ENCODE data around the gene EIF4E2.

The EIF4E2 gene

DNA sequence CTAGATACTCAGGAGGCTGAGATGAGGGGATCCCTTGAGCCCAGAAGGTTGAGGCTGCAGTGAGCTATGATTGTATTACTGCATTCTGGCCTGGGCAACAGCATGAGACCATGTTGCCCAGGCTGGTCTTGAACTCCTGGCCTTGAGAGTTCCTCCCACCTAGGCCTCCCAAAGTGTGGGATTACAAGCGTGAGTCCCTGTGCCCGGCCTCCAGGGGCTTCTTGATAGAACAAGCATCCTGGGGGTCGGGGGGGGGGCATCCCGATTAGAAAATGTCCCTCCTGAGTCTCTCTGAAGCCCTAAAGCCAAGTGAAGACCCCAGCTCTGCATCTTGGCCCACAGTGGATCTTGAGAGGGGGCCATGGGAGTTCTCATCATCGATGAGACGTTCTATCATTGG, 60.6 kb downstream of the EIF4E2 start:
- no peak overlapping the region for H3K4me3 ChIP-seq (ENCODE audit: low read depth, low read length)
- no peaks in the 10 kb centered on the region for H3K27me3 ChIP-seq (ENCODE audit: insufficient read depth, low read length)
- H3K4ac ChIP-seq (ENCODE audit: low read depth, low read length), result no peak overlapping the region
- peaks cover 3 to 6% of the 10 kb centered on the region in 2 experiments for H3K4me1 ChIP-seq (ENCODE audit: control insufficient read depth in 1 of 2, insufficient read depth in 2 of 2, low read length in 2 of 2)
- no peaks in the 10 kb centered on the region for H3K79me1 ChIP-seq (ENCODE audit: low read length)
- no peak overlapping the region for H3K18ac ChIP-seq (ENCODE audit: low read length)
- H3K9ac ChIP-seq (ENCODE audit: low read length), result no peak overlapping the region
- no peak overlapping the region for H4K12ac ChIP-seq (ENCODE audit: low read depth, low read length)
- H3K79me2 ChIP-seq (ENCODE audit: control insufficient read depth, insufficient read depth, low read length, poor library complexity), result no peaks in the 10 kb centered on the region
- no peak overlapping the region for H2AFZ ChIP-seq (ENCODE audit: insufficient read depth, low read length, poor library complexity)
- DNase-seq, result no peak
- no peaks in the 10 kb centered on the region for H3K9me3 ChIP-seq (ENCODE audit: insufficient read depth, low read depth, low read length)
- H3K4me2 ChIP-seq (ENCODE audit: low read length), result no peak overlapping the region
- no peak overlapping the region for H3K27ac ChIP-seq (ENCODE audit: low read depth, low read length)
- no peak overlapping the region for H2BK12ac ChIP-seq (ENCODE audit: low read length)
- H2BK120ac ChIP-seq (ENCODE audit: insufficient read depth, low read length, poor library complexity), result no peak overlapping the region
- no peaks in the 10 kb centered on the region for H3K36me3 ChIP-seq (ENCODE audit: control insufficient read depth in 1 of 2, insufficient read depth in 2 of 2, low read length in 2 of 2)
- no peak overlapping the region for H4K91ac ChIP-seq (ENCODE audit: low read depth, low read length)
- H4K8ac ChIP-seq (ENCODE audit: low read depth, low read length), result no peak overlapping the region
- H3K14ac ChIP-seq (ENCODE audit: low read length), result no peak overlapping the region
- no peak overlapping the region for H2BK5ac ChIP-seq (ENCODE audit: low read depth, low read length, poor library complexity)
- no peak overlapping the region for H3K23ac ChIP-seq (ENCODE audit: low read length)
- H2AK5ac ChIP-seq (ENCODE audit: low read length), result no peak overlapping the region
- no CpG with 5 or more reads among the region's 6 CpGs for WGBS (ENCODE audit: extremely low coverage, insufficient coverage, insufficient read length)

DNA sequence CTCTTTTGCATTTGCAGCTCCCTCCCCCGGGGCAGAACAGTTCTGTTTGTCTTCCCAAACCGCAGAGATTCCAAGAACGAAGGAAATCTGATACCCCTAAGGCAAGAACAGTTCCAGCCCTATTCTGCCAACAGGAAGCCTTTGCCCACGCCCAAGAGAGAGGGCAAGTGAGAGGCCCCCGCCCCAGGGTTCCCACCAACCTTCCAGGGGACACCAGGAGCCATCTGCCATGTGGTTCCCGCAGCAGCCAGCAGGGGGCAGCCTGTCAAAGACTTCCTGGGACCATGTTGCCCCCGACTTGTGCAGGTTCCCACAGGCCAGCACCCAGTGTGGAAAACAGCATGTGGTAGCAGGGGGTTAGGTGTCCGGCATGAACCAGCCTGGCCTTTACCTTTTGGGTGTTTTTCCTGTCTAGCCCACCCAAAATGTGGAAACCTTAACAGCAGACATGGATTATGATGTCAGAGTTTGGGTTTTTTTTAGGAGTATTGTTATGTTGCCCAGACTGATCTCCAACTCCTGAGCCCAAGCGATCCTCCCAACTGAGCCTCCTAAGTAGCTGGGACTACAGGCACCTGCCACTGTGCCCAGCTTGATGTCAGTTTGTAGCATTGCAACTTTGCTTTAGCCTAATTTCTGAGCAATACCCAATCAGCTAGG, 61.2 kb downstream of the EIF4E2 start:
- Histone ChIP-seq H3K4me2 (ENCODE audit: low read length) (no peak overlapping the region), H3K23ac (ENCODE audit: low read length) (no peak overlapping the region), H4K12ac (ENCODE audit: low read depth, low read length) (no peak overlapping the region), H3K9ac (ENCODE audit: low read length) (no peak overlapping the region), H3K4ac (ENCODE audit: low read depth, low read length) (no peak overlapping the region), H3K27me3 (ENCODE audit: insufficient read depth, low read length) (no peaks in the 10 kb centered on the region), H4K8ac (ENCODE audit: low read depth, low read length) (no peak overlapping the region), H2BK120ac (ENCODE audit: insufficient read depth, low read length, poor library complexity) (no peak overlapping the region), H4K91ac (ENCODE audit: low read depth, low read length) (no peak overlapping the region), H3K14ac (ENCODE audit: low read length) (no peak overlapping the region), H2AFZ (ENCODE audit: insufficient read depth, low read length, poor library complexity) (no peak overlapping the region), H3K4me3 (ENCODE audit: low read depth, low read length) (no peak overlapping the region), H2BK12ac (ENCODE audit: low read length) (no peak overlapping the region), H2AK5ac (ENCODE audit: low read length) (no peak overlapping the region), H3K79me2 (ENCODE audit: control insufficient read depth, insufficient read depth, low read length, poor library complexity) (no peaks in the 10 kb centered on the region), H2BK5ac (ENCODE audit: low read depth, low read length, poor library complexity) (no peak overlapping the region), H3K36me3 (ENCODE audit: control insufficient read depth in 1 of 2, insufficient read depth in 2 of 2, low read length in 2 of 2) (no peaks in the 10 kb centered on the region), H3K27ac (ENCODE audit: low read depth, low read length) (no peak overlapping the region), H3K9me3 (ENCODE audit: insufficient read depth, low read depth, low read length) (no peaks in the 10 kb centered on the region), H3K4me1 (ENCODE audit: control insufficient read depth in 1 of 2, insufficient read depth in 2 of 2, low read length in 2 of 2) (peaks cover 3 to 4% of the 10 kb centered on the region in 2 experiments), H3K18ac (ENCODE audit: low read length) (no peak overlapping the region), H3K79me1 (ENCODE audit: low read length) (no peaks in the 10 kb centered on the region)
- peak; percentile 69 to 79 for DNase-seq
- no CpG with 5 or more reads among the region's 9 CpGs for WGBS (ENCODE audit: extremely low coverage, insufficient coverage, insufficient read length)

DNA sequence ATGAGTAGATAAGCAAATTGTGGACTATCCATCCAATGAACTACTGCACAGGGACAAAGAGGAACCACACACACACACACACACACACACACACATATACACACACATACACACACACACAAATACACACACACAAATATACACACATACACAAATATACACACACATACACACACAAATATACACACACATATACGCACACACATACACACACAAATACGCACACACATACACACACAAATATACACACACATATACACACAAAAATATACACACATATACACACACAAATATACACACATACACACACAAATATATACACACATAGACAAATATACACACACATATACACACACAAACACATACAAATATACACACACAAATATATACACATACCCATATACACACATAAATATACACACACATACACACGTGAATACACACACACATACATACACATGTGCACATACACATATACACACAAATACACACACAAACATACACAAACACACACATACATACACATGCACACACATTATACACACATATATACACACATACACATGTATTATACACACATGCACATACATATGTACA, 63.1 kb downstream of the EIF4E2 start:
- H3K27me3 ChIP-seq (ENCODE audit: insufficient read depth, low read length), result no peaks in the 10 kb centered on the region
- H3K79me2 ChIP-seq (ENCODE audit: control insufficient read depth, insufficient read depth, low read length, poor library complexity), result no peaks in the 10 kb centered on the region
- H3K4me2 ChIP-seq (ENCODE audit: low read length), result no peak overlapping the region
- no peak overlapping the region for H2AK5ac ChIP-seq (ENCODE audit: low read length)
- H3K4ac ChIP-seq (ENCODE audit: low read depth, low read length), result no peak overlapping the region
- no peaks in the 10 kb centered on the region for H3K36me3 ChIP-seq (ENCODE audit: control insufficient read depth in 1 of 2, insufficient read depth in 2 of 2, low read length in 2 of 2)
- H2AFZ ChIP-seq (ENCODE audit: insufficient read depth, low read length, poor library complexity), result no peak overlapping the region
- no peak overlapping the region for H4K8ac ChIP-seq (ENCODE audit: low read depth, low read length)
- H3K79me1 ChIP-seq (ENCODE audit: low read length), result no peaks in the 10 kb centered on the region
- no peak overlapping the region for H3K14ac ChIP-seq (ENCODE audit: low read length)
- no peak overlapping the region for H2BK12ac ChIP-seq (ENCODE audit: low read length)
- no peak overlapping the region for H4K91ac ChIP-seq (ENCODE audit: low read depth, low read length)
- H3K4me1 ChIP-seq (ENCODE audit: control insufficient read depth in 1 of 2, insufficient read depth in 2 of 2, low read length in 2 of 2), result peaks cover 3 to 4% of the 10 kb centered on the region in 2 experiments
- H2BK120ac ChIP-seq (ENCODE audit: insufficient read depth, low read length, poor library complexity), result no peak overlapping the region
- DNase-seq, result no peak
- no peak overlapping the region for H3K4me3 ChIP-seq (ENCODE audit: low read depth, low read length)
- no peak overlapping the region for H4K12ac ChIP-seq (ENCODE audit: low read depth, low read length)
- H3K23ac ChIP-seq (ENCODE audit: low read length), result no peak overlapping the region
- H2BK5ac ChIP-seq (ENCODE audit: low read depth, low read length, poor library complexity), result no peak overlapping the region
- no peak overlapping the region for H3K18ac ChIP-seq (ENCODE audit: low read length)
- H3K27ac ChIP-seq (ENCODE audit: low read depth, low read length), result no peak overlapping the region
- 81% methylated on average over 3 of the region's 3 CpGs for WGBS (ENCODE audit: extremely low coverage, insufficient coverage, insufficient read length)
- no peaks in the 10 kb centered on the region for H3K9me3 ChIP-seq (ENCODE audit: insufficient read depth, low read depth, low read length)
- no peak overlapping the region for H3K9ac ChIP-seq (ENCODE audit: low read length)

DNA sequence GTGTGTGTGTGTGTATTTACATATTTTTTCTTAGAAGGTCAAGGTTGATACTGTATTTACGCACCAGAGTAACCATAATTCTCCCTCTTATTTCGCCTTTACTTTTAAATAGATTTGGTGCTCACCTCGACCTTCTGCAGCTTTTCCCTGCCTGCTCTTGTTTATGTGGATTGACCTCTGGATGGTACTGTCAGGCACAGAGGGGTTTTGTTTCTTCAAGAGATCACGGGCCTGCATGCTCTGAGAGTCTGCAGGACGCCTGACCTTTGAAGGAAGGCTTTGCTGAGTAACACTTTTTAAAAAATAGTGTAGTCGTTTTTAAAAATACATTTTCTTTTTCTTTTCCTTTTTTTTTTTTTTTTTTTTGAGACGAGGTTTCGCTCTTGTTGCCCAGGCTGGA, 64.8 kb downstream of the EIF4E2 start:
- H3K4me2 ChIP-seq (ENCODE audit: low read length), result no peak overlapping the region
- no peak overlapping the region for H4K91ac ChIP-seq (ENCODE audit: low read depth, low read length)
- no CpG with 5 or more reads among the region's 8 CpGs for WGBS (ENCODE audit: extremely low coverage, insufficient coverage, insufficient read length)
- H3K36me3 ChIP-seq (ENCODE audit: control insufficient read depth in 1 of 2, insufficient read depth in 2 of 2, low read length in 2 of 2), result no peaks in the 10 kb centered on the region
- H3K4me3 ChIP-seq (ENCODE audit: low read depth, low read length), result no peak overlapping the region
- H2AK5ac ChIP-seq (ENCODE audit: low read length), result no peak overlapping the region
- H3K9me3 ChIP-seq (ENCODE audit: insufficient read depth, low read depth, low read length), result no peaks in the 10 kb centered on the region
- no peaks in the 10 kb centered on the region for H3K79me2 ChIP-seq (ENCODE audit: control insufficient read depth, insufficient read depth, low read length, poor library complexity)
- no peak for DNase-seq
- no peak overlapping the region for H3K18ac ChIP-seq (ENCODE audit: low read length)
- H4K12ac ChIP-seq (ENCODE audit: low read depth, low read length), result no peak overlapping the region
- H3K27me3 ChIP-seq (ENCODE audit: insufficient read depth, low read length), result no peaks in the 10 kb centered on the region
- peaks cover 3 to 4% of the 10 kb centered on the region in 2 experiments for H3K4me1 ChIP-seq (ENCODE audit: control insufficient read depth in 1 of 2, insufficient read depth in 2 of 2, low read length in 2 of 2)
- no peaks in the 10 kb centered on the region for H3K79me1 ChIP-seq (ENCODE audit: low read length)
- H3K9ac ChIP-seq (ENCODE audit: low read length), result no peak overlapping the region
- no peak overlapping the region for H3K27ac ChIP-seq (ENCODE audit: low read depth, low read length)
- no peak overlapping the region for H3K23ac ChIP-seq (ENCODE audit: low read length)
- H3K4ac ChIP-seq (ENCODE audit: low read depth, low read length), result no peak overlapping the region
- H2BK5ac ChIP-seq (ENCODE audit: low read depth, low read length, poor library complexity), result no peak overlapping the region
- H4K8ac ChIP-seq (ENCODE audit: low read depth, low read length), result no peak overlapping the region
- no peak overlapping the region for H3K14ac ChIP-seq (ENCODE audit: low read length)
- no peak overlapping the region for H2BK120ac ChIP-seq (ENCODE audit: insufficient read depth, low read length, poor library complexity)
- H2BK12ac ChIP-seq (ENCODE audit: low read length), result no peak overlapping the region
- H2AFZ ChIP-seq (ENCODE audit: insufficient read depth, low read length, poor library complexity), result no peak overlapping the region
